ENCODE results near the gene CLCF1.
"Not testable (repeated sequence)": the region's sequence is repeated elsewhere in the genome, so short reads cannot be mapped to it uniquely, and the experiment has no call there.

CLCF1 gene

GRCh38 chr11:67405688-67406339, 32.4 kb upstream of the CLCF1 start:
- H3K36me3 Mint-ChIP-seq (ENCODE audit: insufficient read depth) = peaks cover 50% of the 10 kb centered on the region
- no peaks in the 10 kb centered on the region for H3K27me3 Mint-ChIP-seq
- H3K27ac Mint-ChIP-seq (ENCODE audit: low read depth) = peak overlapping the region; percentile 94
- no peaks in the 10 kb centered on the region for H3K9me3 Mint-ChIP-seq
- DNase-seq (ENCODE audit: low spot score in 2 of 2) (no peak), ATAC-seq (replicated peaks; ENCODE audit: extremely low read depth, poor library complexity, severe bottlenecking) (no peak)
- peak overlapping the region; percentile 87 for H3K4me3 Mint-ChIP-seq
- peaks cover 67% of the 10 kb centered on the region for H3K4me1 Mint-ChIP-seq

GRCh38 chr11:67405196-67405567, 31.8 kb upstream of the CLCF1 start:
- Mint-ChIP-seq H3K9me3 (no peaks in the 10 kb centered on the region), H3K36me3 (ENCODE audit: insufficient read depth) (peaks cover 51% of the 10 kb centered on the region)
- ATAC-seq (replicated peaks; ENCODE audit: extremely low read depth, poor library complexity, severe bottlenecking) = no peak

GRCh38 chr11:67404515-67405195, 31.3 kb upstream of the CLCF1 start:
- no peak for DNase-seq (ENCODE audit: low spot score in 2 of 2)
- Mint-ChIP-seq H3K27ac (ENCODE audit: low read depth) (peak overlapping the region; percentile 94), H3K4me1 (peaks cover 62% of the 10 kb centered on the region), H3K27me3 (no peaks in the 10 kb centered on the region), H3K9me3 (no peaks in the 10 kb centered on the region), H3K4me3 (peak overlapping the region; percentile 87), H3K36me3 (ENCODE audit: insufficient read depth) (peaks cover 50% of the 10 kb centered on the region)
- ATAC-seq (replicated peaks; ENCODE audit: extremely low read depth, poor library complexity, severe bottlenecking) = no peak

More at GRCh38 chr11:67405196-67405567, 31.8 kb upstream of the CLCF1 start:
- Mint-ChIP-seq H3K27ac (ENCODE audit: low read depth) (peak overlapping the region; percentile 94), H3K27me3 (no peaks in the 10 kb centered on the region), H3K4me3 (peak overlapping the region; percentile 87), H3K4me1 (peaks cover 67% of the 10 kb centered on the region)
- DNase-seq (ENCODE audit: low spot score in 2 of 2) = no peak

- peak overlapping the region; percentile 94 for H3K27ac Mint-ChIP-seq (ENCODE audit: low read depth)
- H3K4me3 Mint-ChIP-seq = peak overlapping the region; percentile 87
- H3K36me3 Mint-ChIP-seq (ENCODE audit: insufficient read depth) = peaks cover 55% of the 10 kb centered on the region
- H3K4me1 Mint-ChIP-seq = peaks cover 48% of the 10 kb centered on the region
- H3K9me3 Mint-ChIP-seq; DNase-seq (ENCODE audit: low spot score in 2 of 2); H3K27me3 Mint-ChIP-seq; ATAC-seq (replicated peaks; ENCODE audit: extremely low read depth, poor library complexity, severe bottlenecking): not testable (repeated sequence)
Measured at GRCh38 chr11:67403085-67403484, 29.7 kb upstream of the CLCF1 start.

- peak overlapping the region; percentile 87 for H3K4me3 Mint-ChIP-seq
- H3K27me3 Mint-ChIP-seq; ATAC-seq (replicated peaks; ENCODE audit: extremely low read depth, poor library complexity, severe bottlenecking); DNase-seq (ENCODE audit: low spot score in 2 of 2); H3K27ac Mint-ChIP-seq (ENCODE audit: low read depth); H3K9me3 Mint-ChIP-seq: not testable (repeated sequence)
- peaks cover 53% of the 10 kb centered on the region for H3K36me3 Mint-ChIP-seq (ENCODE audit: insufficient read depth)
- peaks cover 48% of the 10 kb centered on the region for H3K4me1 Mint-ChIP-seq
Measured at GRCh38 chr11:67402192-67402839, 28.9 kb upstream of the CLCF1 start.

- peaks cover 50% of the 10 kb centered on the region for H3K36me3 Mint-ChIP-seq (ENCODE audit: insufficient read depth)
- H3K27me3 Mint-ChIP-seq = no peaks in the 10 kb centered on the region
- no peak within 1 kb of the TSS for H3K27ac Mint-ChIP-seq (ENCODE audit: low read depth)
- peak within 1 kb of the TSS; percentile 87 for H3K4me3 Mint-ChIP-seq
- DNase-seq (ENCODE audit: low spot score in 2 of 2) (peak; percentile 80 to 89), ATAC-seq (replicated peaks; ENCODE audit: extremely low read depth, poor library complexity, severe bottlenecking) (peak; percentile 70)
- peaks cover 48% of the 10 kb centered on the region for H3K4me1 Mint-ChIP-seq
- H3K9me3 Mint-ChIP-seq = no peaks in the 10 kb centered on the region
Measured at GRCh38 chr11:67401495-67402191, 28.2 kb upstream of the CLCF1 start, which contains the start of gene PPP1CA. PPP1CA (minus strand) TSS chr11:67401858; CDS start chr11:67401782, 76 bp downstream.

GRCh38 chr11:67400942-67401494, 27.6 kb upstream of the CLCF1 start:
- Mint-ChIP-seq H3K4me3 (peak overlapping the region; percentile 87), H3K36me3 (ENCODE audit: insufficient read depth) (peaks cover 46% of the 10 kb centered on the region), H3K4me1 (peaks cover 49% of the 10 kb centered on the region), H3K27me3 (no peaks in the 10 kb centered on the region), H3K27ac (ENCODE audit: low read depth) (no peak overlapping the region), H3K9me3 (no peaks in the 10 kb centered on the region)
- ATAC-seq (replicated peaks; ENCODE audit: extremely low read depth, poor library complexity, severe bottlenecking) (peak; percentile 1), DNase-seq (ENCODE audit: low spot score in 2 of 2) (no peak)

- ATAC-seq (replicated peaks; ENCODE audit: extremely low read depth, poor library complexity, severe bottlenecking) (no peak), DNase-seq (ENCODE audit: low spot score in 2 of 2) (no peak)
- H3K27me3 Mint-ChIP-seq = no peaks in the 10 kb centered on the region
- peaks cover 43% of the 10 kb centered on the region for H3K36me3 Mint-ChIP-seq (ENCODE audit: insufficient read depth)
- no peaks in the 10 kb centered on the region for H3K9me3 Mint-ChIP-seq
- peak overlapping the region; percentile 87 for H3K4me3 Mint-ChIP-seq
- H3K4me1 Mint-ChIP-seq = peaks cover 46% of the 10 kb centered on the region
- no peak overlapping the region for H3K27ac Mint-ChIP-seq (ENCODE audit: low read depth)
Measured at GRCh38 chr11:67400251-67400941, 27.0 kb upstream of the CLCF1 start.

- ATAC-seq (replicated peaks; ENCODE audit: extremely low read depth, poor library complexity, severe bottlenecking) (no peak), DNase-seq (ENCODE audit: low spot score in 2 of 2) (no peak)
- Mint-ChIP-seq H3K4me1 (peaks cover 38% of the 10 kb centered on the region), H3K27ac (ENCODE audit: low read depth) (no peak overlapping the region), H3K27me3 (no peaks in the 10 kb centered on the region), H3K4me3 (peak overlapping the region; percentile 87), H3K36me3 (ENCODE audit: insufficient read depth) (peaks cover 32% of the 10 kb centered on the region), H3K9me3 (no peaks in the 10 kb centered on the region)
Measured at GRCh38 chr11:67398661-67399563, 25.5 kb upstream of the CLCF1 start.

- no peak for DNase-seq (ENCODE audit: low spot score in 2 of 2)
- ATAC-seq (replicated peaks; ENCODE audit: extremely low read depth, poor library complexity, severe bottlenecking) = no peak
- Mint-ChIP-seq H3K9me3 (no peaks in the 10 kb centered on the region), H3K27ac (ENCODE audit: low read depth) (peak overlapping the region; percentile 84), H3K4me1 (peaks cover 40% of the 10 kb centered on the region), H3K27me3 (no peaks in the 10 kb centered on the region), H3K4me3 (peak overlapping the region; percentile 57), H3K36me3 (ENCODE audit: insufficient read depth) (peaks cover 28% of the 10 kb centered on the region)
Measured at GRCh38 chr11:67397986-67398660, 24.7 kb upstream of the CLCF1 start.

- Mint-ChIP-seq H3K27ac (ENCODE audit: low read depth) (peak overlapping the region; percentile 84), H3K4me3 (peak overlapping the region; percentile 57), H3K27me3 (no peaks in the 10 kb centered on the region), H3K9me3 (no peaks in the 10 kb centered on the region), H3K4me1 (peaks cover 43% of the 10 kb centered on the region), H3K36me3 (ENCODE audit: insufficient read depth) (peaks cover 30% of the 10 kb centered on the region)
- ATAC-seq (replicated peaks; ENCODE audit: extremely low read depth, poor library complexity, severe bottlenecking) (no peak), DNase-seq (ENCODE audit: low spot score in 2 of 2) (no peak)
Measured at GRCh38 chr11:67397536-67397935, 24.1 kb upstream of the CLCF1 start.

Data from central memory CD8-positive, alpha-beta T cell (primary cell).